Natural killer cell (primary cell): ENCODE results near the gene CCNK. TPM values are rescaled to one million over a fixed set of nuclear protein-coding genes. Genes with fewer than 3 reads are reported as not detected.

Experiments used
- ATAC-seq, 3 donors: fragments of 150-1000 bp in 2 of 3; fragments of 200-7000 bp in 1 of 3; cut with Tn5 transposase; 1 replicate in 1 of 3; 2 replicates in 2 of 3; pipeline ENCODE4 v1.10.0; 2021; ENCODE audit warnings: mild to moderate bottlenecking in 2 of 3, moderate library complexity in 2 of 3
- DNase-seq, 2 donors: peaks; one replicate each; pipeline versions ENCODE4 v3.0.0 to v3.0.0-alpha.2; 2013 to 2021; ENCODE audit warnings: mixed read lengths in 1 of 2
- H3K27ac ChIP-seq: one replicate; pipeline ENCODE4 v1.5.1; 2013; ENCODE audit warnings: mild to moderate bottlenecking, low read length
- H3K27me3 ChIP-seq: one replicate; pipeline ENCODE4 v1.6.1; 2013; ENCODE audit warnings: low read length; ENCODE audit not compliant: control insufficient read depth, insufficient read depth
- H3K36me3 ChIP-seq: one replicate; pipeline ENCODE4 v1.6.1; 2013; ENCODE audit warnings: low read length; ENCODE audit not compliant: control insufficient read depth, insufficient read depth
- H3K4me1 ChIP-seq: one replicate; pipeline ENCODE4 v1.6.1; 2013; ENCODE audit warnings: low read length; ENCODE audit not compliant: control insufficient read depth, insufficient read depth
- H3K4me3 ChIP-seq: one replicate; pipeline ENCODE4 v1.5.1; 2013; ENCODE audit warnings: low read length
- H3K9me3 ChIP-seq: one replicate; pipeline ENCODE4 v1.6.1; 2013; ENCODE audit warnings: low read length; ENCODE audit not compliant: control insufficient read depth, insufficient read depth
- H3K27ac Mint-ChIP-seq, 2 donors: one replicate each; pipeline ENCODE4 v1.8.0; 2022; ENCODE audit warnings: mild to moderate bottlenecking in 2 of 2, mixed read lengths in 2 of 2, moderate library complexity in 1 of 2
- H3K27me3 Mint-ChIP-seq, 2 donors: one replicate each; pipeline ENCODE4 v1.8.0; 2022; ENCODE audit warnings: low read depth in 2 of 2, mixed read lengths in 2 of 2
- H3K36me3 Mint-ChIP-seq: one replicate; pipeline ENCODE4 v1.8.0; 2022; ENCODE audit warnings: mixed read lengths
- H3K4me1 Mint-ChIP-seq, 2 donors: one replicate each; pipeline ENCODE4 v1.8.0; 2022; ENCODE audit warnings: mixed read lengths in 2 of 2
- H3K4me3 Mint-ChIP-seq: one replicate; pipeline ENCODE4 v1.8.0; 2022; ENCODE audit warnings: mild to moderate bottlenecking, moderate library complexity, mixed read lengths
- H3K9me3 Mint-ChIP-seq, 2 donors: one replicate each; pipeline ENCODE4 v1.8.0; 2022; ENCODE audit warnings: mixed read lengths in 2 of 2
- WGBS: methylation state at CpG from one replicate; pipeline ENCODE4 v1.1.7; 2013; ENCODE audit warnings: missing lambda C conversion rate; ENCODE audit not compliant: insufficient coverage; 5-methylcytosine and 5-hydroxymethylcytosine counted together
- intact Hi-C: fragments of 100-400 bp; cut with micrococcal nuclease; formaldehyde crosslinking; loops from one replicate; pipeline ENCODE4 v1.14.2; 2022
- total RNA-seq, 4 donors: library from RNA; stranded (reverse); fragments of 120-200 nt in 1 of 4; gene quantifications; one replicate each; pipeline versions ENCODE4 v1.2.3 to v1.2.4, GENCODE V29; 2013 to 2022
- TF ChIP-seq, protein P1 (sequence below): fragments of 200-600 bp; IDR thresholded peaks from one replicate; pipeline ENCODE4 v1.8.0; 2022; ENCODE audit warnings: antibody characterized with exemption

The CCNK gene
- total RNA-seq, 3 donors from 2014 or later (not counting 1 experiment from before 2014, with no cell fraction given) = 155 to 168 (median 165) TPM

DNA sequence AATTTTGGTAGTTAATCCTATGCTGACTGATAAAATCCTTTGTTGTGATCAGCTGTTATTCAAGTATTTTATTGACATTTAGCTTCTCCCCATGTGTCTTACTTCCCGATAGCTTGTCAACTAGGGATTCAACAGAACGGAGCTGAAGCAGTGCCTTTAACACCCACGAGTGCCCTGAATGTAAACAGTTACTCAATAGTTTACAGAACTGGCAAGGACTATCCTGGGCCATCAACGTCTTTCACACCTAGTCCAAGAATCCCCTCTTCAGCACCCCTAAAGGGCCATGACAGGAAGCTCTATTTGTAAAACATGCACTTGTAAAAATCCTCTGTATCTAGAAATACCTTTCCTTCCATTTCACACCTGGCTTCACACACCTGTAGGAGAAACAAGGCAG, 45.9 kb upstream of the CCNK start:
- Histone ChIP-seq H3K27me3 (no peaks in the 10 kb centered on the region), H3K27ac (peak overlapping the region; percentile 77), H3K36me3 (peaks cover 20% of the 10 kb centered on the region), H3K9me3 (no peaks in the 10 kb centered on the region), H3K4me1 (peaks cover 54% of the 10 kb centered on the region), H3K4me3 (no peak overlapping the region)
- Mint-ChIP-seq H3K4me3 (peak overlapping the region; percentile 70), H3K36me3 (no peaks in the 10 kb centered on the region), H3K27me3 (no peaks in the 10 kb centered on the region), H3K27ac (peak overlapping the region; percentile 81 to 92), H3K9me3 (no peaks in the 10 kb centered on the region), H3K4me1 (peaks cover 66 to 76% of the 10 kb centered on the region in 2 donors)
- DNase-seq (no peak), ATAC-seq (peak; percentile 44 to 51 (median 50))
- TF ChIP-seq, protein P1, sequence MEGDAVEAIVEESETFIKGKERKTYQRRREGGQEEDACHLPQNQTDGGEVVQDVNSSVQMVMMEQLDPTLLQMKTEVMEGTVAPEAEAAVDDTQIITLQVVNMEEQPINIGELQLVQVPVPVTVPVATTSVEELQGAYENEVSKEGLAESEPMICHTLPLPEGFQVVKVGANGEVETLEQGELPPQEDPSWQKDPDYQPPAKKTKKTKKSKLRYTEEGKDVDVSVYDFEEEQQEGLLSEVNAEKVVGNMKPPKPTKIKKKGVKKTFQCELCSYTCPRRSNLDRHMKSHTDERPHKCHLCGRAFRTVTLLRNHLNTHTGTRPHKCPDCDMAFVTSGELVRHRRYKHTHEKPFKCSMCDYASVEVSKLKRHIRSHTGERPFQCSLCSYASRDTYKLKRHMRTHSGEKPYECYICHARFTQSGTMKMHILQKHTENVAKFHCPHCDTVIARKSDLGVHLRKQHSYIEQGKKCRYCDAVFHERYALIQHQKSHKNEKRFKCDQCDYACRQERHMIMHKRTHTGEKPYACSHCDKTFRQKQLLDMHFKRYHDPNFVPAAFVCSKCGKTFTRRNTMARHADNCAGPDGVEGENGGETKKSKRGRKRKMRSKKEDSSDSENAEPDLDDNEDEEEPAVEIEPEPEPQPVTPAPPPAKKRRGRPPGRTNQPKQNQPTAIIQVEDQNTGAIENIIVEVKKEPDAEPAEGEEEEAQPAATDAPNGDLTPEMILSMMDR = no peak
- intact Hi-C loops = no loop called here
- WGBS = 64% methylated on average over 4 of the region's 4 CpGs

DNA sequence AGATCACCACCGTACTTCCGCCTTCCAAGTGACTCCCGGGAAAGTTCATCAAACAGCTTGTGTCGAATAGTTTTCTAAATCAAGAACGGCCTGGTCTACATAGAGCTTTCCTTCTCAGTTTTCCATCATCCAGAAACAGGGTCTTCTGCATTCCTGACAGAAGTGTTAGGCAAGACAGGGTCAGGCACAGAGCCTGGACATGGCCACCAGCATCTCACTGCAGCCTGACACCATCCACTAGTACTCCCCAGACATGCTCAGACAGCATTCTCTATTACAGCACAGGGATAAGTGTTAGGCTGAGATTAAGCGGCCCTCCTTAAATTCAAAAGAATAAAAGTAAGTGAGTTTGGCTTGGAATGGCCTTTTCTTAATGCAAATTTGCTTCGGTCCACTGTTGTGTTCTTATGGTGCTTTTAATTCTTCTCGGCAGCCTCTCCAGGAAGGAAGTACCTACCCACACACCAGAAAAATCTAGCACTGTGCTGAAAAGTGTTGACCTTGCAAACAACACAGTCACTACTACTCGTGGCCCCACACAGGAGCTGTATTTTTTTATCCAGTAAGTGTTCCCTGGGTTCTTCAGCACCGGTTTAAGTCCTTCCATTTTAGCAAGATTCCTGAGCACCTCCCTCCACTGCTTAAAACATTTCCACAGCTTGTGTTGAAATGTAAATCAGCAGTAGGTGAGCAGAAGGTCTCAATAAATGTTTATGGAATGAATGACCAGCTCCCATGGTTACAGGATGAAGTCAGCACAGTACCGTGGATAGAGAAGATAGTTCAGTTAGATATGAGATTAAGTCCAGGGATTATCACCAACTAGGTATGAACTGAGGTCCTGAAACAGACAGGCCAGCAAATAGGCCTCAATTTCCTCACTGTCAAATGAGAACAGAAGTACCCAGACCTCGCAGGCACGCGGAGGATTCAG, 44.7 kb upstream of the CCNK start:
- Histone ChIP-seq H3K36me3 (peaks cover 19% of the 10 kb centered on the region), H3K4me3 (no peak overlapping the region), H3K27ac (peak overlapping the region; percentile 77), H3K9me3 (no peaks in the 10 kb centered on the region), H3K27me3 (no peaks in the 10 kb centered on the region), H3K4me1 (peaks cover 58% of the 10 kb centered on the region)
- 54% methylated on average over 11 of the region's 14 CpGs for WGBS
- Mint-ChIP-seq H3K4me1 (peaks cover 67 to 77% of the 10 kb centered on the region in 2 donors), H3K9me3 (no peaks in the 10 kb centered on the region), H3K27me3 (no peaks in the 10 kb centered on the region), H3K4me3 (peak overlapping the region; percentile 70), H3K27ac (peak overlapping the region; percentile 81 to 92), H3K36me3 (no peaks in the 10 kb centered on the region)
- TF ChIP-seq, protein P1 = no peak
- peak in 1 of 2 donors; percentile 32 for DNase-seq
- peak; percentile 85 to 92 (median 90) for ATAC-seq
- intact Hi-C loops = loop anchor here (2.0 kb wide), 1 partner anchor 44 kb away; the partner anchor contains the start of genes CCNK and SETD3

GRCh38 chr14:99437706-99438105, 43.5 kb upstream of the CCNK start:
- Mint-ChIP-seq H3K9me3 (no peaks in the 10 kb centered on the region), H3K27ac (peak overlapping the region; percentile 81 to 92), H3K36me3 (no peaks in the 10 kb centered on the region), H3K4me1 (peaks cover 79 to 89% of the 10 kb centered on the region in 2 donors), H3K27me3 (no peaks in the 10 kb centered on the region), H3K4me3 (peak overlapping the region; percentile 70)
- 55% methylated on average over 3 of the region's 3 CpGs for WGBS
- no peak for ATAC-seq
- intact Hi-C loops = loop anchor here (2.0 kb wide), 1 partner anchor 43 kb away; the partner anchor contains the start of genes CCNK and SETD3
- H3K27me3 ChIP-seq = no peaks in the 10 kb centered on the region
- H3K4me1 ChIP-seq = peaks cover 63% of the 10 kb centered on the region
- H3K4me3 ChIP-seq = no peak overlapping the region
- H3K9me3 ChIP-seq = no peaks in the 10 kb centered on the region
- no peak for DNase-seq
- H3K27ac ChIP-seq = peak overlapping the region; percentile 77
- TF ChIP-seq, protein P1 = no peak
- peaks cover 12% of the 10 kb centered on the region for H3K36me3 ChIP-seq
